ENCODE results near the gene RAMACL.

GRCh38 chr6:166551754-166552495 is 34.6 kb downstream of the RAMACL start:
- TF ChIP-seq CTCF (IDR thresholded peaks at IDR 0.05): no peak
- no peak for TF ChIP-seq POLR2A (IDR thresholded peaks at IDR 0.05)

Measured in uterus (tissue), 2 donors.